Transverse colon (tissue), 4 donors: ENCODE results near the gene MOGAT3.

ENCODE experiments used
- CTCF ChIP-seq, 5 experiments: fragments of 200-600 bp in 3 of 5; fragments of 450-650 bp in 2 of 5; sonication (generic) in 3 of 5; IDR thresholded peaks; 1 replicate in 2 of 5; 2 replicates in 3 of 5; pipeline ENCODE4 v1.5.1; 2016 to 2017; ENCODE audit warnings: antibody characterized with exemption in 5 of 5, inconsistent platforms in 3 of 5, mild to moderate bottlenecking in 2 of 5, moderate library complexity in 1 of 5
- POLR2AphosphoS5 ChIP-seq, 3 donors: sonication (generic); formaldehyde crosslinking; IDR thresholded peaks; one replicate each; pipeline ENCODE4 v1.6.1; 2016; ENCODE audit warnings: antibody characterized with exemption in 3 of 3

- TF ChIP-seq CTCF (IDR thresholded peaks at IDR 0.05) (no peak), POLR2AphosphoS5 (IDR thresholded peaks at IDR 0.05) (no peak)
These were observed 24.8 kb upstream of the MOGAT3 start for GRCh38 chr7:101225650-101226049.
